ENCODE data around the gene CIRBP. TPM values are rescaled to one million over a fixed set of nuclear protein-coding genes. Genes with fewer than 3 reads are reported as not detected.

CIRBP gene
- total RNA-seq, 1 experiment from 2014 or later = 141 TPM

DNA sequence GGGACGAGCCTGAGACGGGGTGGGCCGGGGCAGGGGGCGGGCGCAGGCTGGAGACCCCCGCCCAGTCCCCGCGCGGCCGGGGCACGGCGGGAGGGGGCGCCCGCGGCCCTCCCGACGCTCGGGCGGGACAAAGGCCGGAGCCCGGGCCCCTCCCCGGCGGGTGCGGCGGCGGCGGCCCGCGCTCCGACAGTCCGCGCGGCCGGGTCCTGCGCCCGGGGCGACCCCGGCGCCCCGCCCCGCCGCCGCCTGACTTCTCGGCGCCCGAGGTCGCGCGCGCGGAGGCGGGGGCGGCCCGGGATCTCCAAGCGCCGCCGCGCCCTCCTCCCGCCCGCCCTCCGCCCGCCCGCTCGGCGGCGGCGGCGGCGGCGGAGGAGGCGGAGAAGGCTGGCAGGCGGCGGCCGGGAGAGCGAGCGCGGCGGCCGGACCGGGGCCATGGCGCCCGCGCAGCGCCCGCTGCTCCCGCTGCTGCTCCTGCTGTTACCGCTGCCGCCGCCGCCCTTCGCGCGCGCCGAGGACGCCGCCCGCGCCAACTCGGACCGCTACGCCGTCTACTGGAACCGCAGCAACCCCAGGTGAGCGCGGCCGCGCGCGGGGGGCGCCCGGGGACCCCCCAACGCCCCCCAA is 16.7 kb downstream of the CIRBP start, which contains the start of gene EFNA2:
EFNA2 (plus strand) TSS at position 137 of the 624 bp plus-strand sequence; CDS start at position 433, 296 bp downstream.
- H3K9ac ChIP-seq (ENCODE audit: low read length) = no peak within 1 kb of the TSS

DNA sequence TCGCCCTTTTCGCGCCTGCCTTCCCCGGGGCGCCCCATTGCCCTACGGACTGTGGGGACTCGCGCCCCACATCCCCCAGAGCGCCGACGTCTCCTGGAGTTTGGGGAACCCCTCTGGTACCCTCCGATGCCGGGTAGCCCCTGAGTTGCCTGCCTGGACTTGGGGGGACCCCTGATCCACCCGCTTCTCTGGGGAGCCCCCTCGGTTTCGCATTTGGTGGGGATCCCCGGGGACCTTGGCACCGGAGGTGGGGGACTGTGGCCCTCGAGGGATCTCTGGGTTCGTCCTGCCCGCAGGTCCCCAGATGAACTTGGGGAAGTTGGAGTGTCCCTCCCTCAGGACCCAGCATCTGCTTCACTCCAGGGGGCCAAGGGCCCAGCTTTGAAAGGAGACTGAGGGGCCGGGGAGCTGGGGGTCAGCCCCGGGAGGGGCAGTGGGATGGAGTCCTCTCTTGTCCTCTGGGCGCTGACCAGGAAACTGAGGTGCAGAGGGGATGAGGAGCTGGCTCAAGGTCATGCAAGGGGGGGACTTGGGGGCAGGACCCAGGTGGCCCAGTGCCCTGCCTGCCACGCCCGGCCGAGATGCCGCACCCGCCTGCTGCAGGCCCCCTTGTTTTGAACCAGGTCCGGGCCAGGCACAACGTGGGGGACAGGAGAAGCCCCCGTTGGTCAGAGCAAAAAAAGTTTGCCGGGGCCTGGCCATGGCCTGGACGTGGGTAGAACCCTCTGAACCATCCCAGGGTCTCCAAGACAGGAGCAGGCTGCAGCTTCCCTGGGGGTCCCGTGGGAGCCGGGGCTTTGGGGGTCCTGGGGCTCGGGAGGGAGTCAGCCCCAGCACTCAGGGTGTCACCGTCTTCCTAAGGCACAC is 17.6 kb downstream of the CIRBP start:
- Histone ChIP-seq H4K20me1 (ENCODE audit: insufficient read depth, low read depth, low read length) (peaks cover 15% of the 10 kb centered on the region), H3K9ac (ENCODE audit: low read length) (no peak overlapping the region), H3K27ac (ENCODE audit: low read length) (no peak overlapping the region), H3K4me3 (ENCODE audit: low read length) (no peak overlapping the region), H3K9me2 (replicated peaks; ENCODE audit: insufficient read depth, low read length) (no peaks in the 10 kb centered on the region), H3K79me2 (ENCODE audit: low read length) (no peaks in the 10 kb centered on the region), H3K4me2 (ENCODE audit: low read depth, low read length, poor library complexity, severe bottlenecking) (peak overlapping the region; percentile 13), H3K36me3 (ENCODE audit: insufficient read depth, low read length) (no peaks in the 10 kb centered on the region), H3K27me3 (ENCODE audit: low read length) (no peaks in the 10 kb centered on the region), H2AFZ (ENCODE audit: low read length) (no peak overlapping the region), H3K9me3 (ENCODE audit: low read length) (no peaks in the 10 kb centered on the region), H3K4me1 (ENCODE audit: low read length) (peaks cover 26% of the 10 kb centered on the region)
- no peak for DNase-seq

More for the DNA sequence above, 16.7 kb downstream of the CIRBP start, which contains the start of gene EFNA2:
- H2AFZ ChIP-seq (ENCODE audit: low read length) = no peak within 1 kb of the TSS
- peak within 1 kb of the TSS; percentile 13 for H3K4me2 ChIP-seq (ENCODE audit: low read depth, low read length, poor library complexity, severe bottlenecking)
- no peaks in the 10 kb centered on the region for H3K9me2 ChIP-seq (replicated peaks; ENCODE audit: insufficient read depth, low read length)
- no peak within 1 kb of the TSS for H3K4me3 ChIP-seq (ENCODE audit: low read length)
- no peak within 1 kb of the TSS for H3K27ac ChIP-seq (ENCODE audit: low read length)
- no peaks in the 10 kb centered on the region for H3K36me3 ChIP-seq (ENCODE audit: insufficient read depth, low read length)
- DNase-seq = no peak
- no peaks in the 10 kb centered on the region for H3K79me2 ChIP-seq (ENCODE audit: low read length)
- H3K27me3 ChIP-seq (ENCODE audit: low read length) = no peaks in the 10 kb centered on the region
- peaks cover 21% of the 10 kb centered on the region for H3K4me1 ChIP-seq (ENCODE audit: low read length)
- peaks cover 15% of the 10 kb centered on the region for H4K20me1 ChIP-seq (ENCODE audit: insufficient read depth, low read depth, low read length)
- no peaks in the 10 kb centered on the region for H3K9me3 ChIP-seq (ENCODE audit: low read length)

DNA sequence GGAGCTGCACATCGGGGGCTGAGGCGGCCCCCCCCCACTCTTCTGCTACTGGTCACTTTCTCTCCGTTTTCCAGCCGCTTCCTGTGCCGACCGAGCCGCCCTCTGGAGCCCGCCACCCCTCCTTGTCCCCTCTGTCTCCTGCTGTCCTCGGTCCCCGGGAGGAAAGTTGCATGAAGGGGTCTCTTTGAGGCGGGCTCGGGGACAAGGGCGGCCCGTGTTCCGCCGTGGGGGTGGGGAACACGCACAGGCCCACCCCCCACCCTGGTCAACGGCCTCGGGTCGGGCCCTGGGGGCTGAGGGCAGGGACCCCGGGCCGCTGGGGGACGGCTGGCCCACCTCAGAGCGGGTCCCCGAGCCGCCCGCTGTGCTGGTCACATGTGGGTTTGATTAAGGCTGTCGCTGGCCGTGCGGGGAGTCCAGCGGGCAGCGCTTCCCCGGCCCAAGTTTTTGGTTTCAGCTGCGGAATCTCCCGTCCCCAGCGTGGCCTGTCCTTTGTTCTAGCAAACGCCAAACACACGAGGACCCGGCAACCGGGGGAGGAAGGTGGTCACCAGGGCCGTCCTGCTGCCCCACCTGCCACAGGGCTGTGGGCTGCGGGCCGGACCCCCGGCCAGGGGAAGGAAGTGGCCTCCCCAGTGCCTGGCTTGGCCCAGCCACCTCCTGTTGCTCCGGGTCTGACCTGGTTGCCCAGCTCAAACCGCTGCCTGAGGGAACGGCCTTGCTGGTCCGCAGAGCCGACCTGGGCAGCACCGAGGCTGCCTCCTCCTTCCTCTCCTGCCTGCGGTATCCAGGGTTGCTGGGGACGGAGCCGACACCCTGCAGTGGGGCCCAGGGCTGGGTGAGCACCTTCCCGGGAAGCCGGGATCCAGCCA is 18.5 kb downstream of the CIRBP start:
- DNase-seq = no peak
- H2AFZ ChIP-seq (ENCODE audit: low read length) = no peak overlapping the region
- H3K27ac ChIP-seq (ENCODE audit: low read length) = no peak overlapping the region
- no peak overlapping the region for H3K4me3 ChIP-seq (ENCODE audit: low read length)
- H4K20me1 ChIP-seq (ENCODE audit: insufficient read depth, low read depth, low read length) = peaks cover 15% of the 10 kb centered on the region
- peaks cover 35% of the 10 kb centered on the region for H3K4me1 ChIP-seq (ENCODE audit: low read length)
- no peaks in the 10 kb centered on the region for H3K9me2 ChIP-seq (replicated peaks; ENCODE audit: insufficient read depth, low read length)
- no peaks in the 10 kb centered on the region for H3K9me3 ChIP-seq (ENCODE audit: low read length)
- no peak overlapping the region for H3K4me2 ChIP-seq (ENCODE audit: low read depth, low read length, poor library complexity, severe bottlenecking)
- no peaks in the 10 kb centered on the region for H3K79me2 ChIP-seq (ENCODE audit: low read length)
- no peaks in the 10 kb centered on the region for H3K36me3 ChIP-seq (ENCODE audit: insufficient read depth, low read length)
- H3K27me3 ChIP-seq (ENCODE audit: low read length) = no peaks in the 10 kb centered on the region
- no peak overlapping the region for H3K9ac ChIP-seq (ENCODE audit: low read length)

DNA sequence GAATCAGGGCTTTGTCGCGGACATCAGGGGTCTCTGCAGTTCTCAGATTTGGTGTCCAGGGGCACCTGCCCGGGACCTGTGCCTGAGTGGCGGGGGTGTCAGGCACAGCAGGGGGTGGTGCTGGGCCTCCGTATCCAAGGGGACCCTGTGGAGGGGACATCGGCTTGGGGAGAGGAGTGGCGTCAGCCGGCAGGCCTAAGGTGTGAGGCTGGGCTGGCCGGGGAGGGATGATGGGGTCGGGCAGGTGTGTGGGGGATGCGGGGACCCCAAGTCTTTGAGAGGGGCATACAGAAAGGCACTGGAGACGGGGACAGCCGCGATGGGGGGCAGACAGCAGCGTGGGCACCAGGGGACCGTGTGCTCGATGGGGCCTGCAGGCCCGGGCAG is 19.1 kb downstream of the CIRBP start:
- no peak overlapping the region for H3K27ac ChIP-seq (ENCODE audit: low read length)
- peaks cover 35% of the 10 kb centered on the region for H3K4me1 ChIP-seq (ENCODE audit: low read length)
- no peak overlapping the region for H3K4me3 ChIP-seq (ENCODE audit: low read length)
- no peaks in the 10 kb centered on the region for H3K79me2 ChIP-seq (ENCODE audit: low read length)
- DNase-seq = no peak
- H3K4me2 ChIP-seq (ENCODE audit: low read depth, low read length, poor library complexity, severe bottlenecking) = no peak overlapping the region
- H2AFZ ChIP-seq (ENCODE audit: low read length) = no peak overlapping the region
- H4K20me1 ChIP-seq (ENCODE audit: insufficient read depth, low read depth, low read length) = peaks cover 17% of the 10 kb centered on the region
- H3K9me3 ChIP-seq (ENCODE audit: low read length) = no peaks in the 10 kb centered on the region
- no peaks in the 10 kb centered on the region for H3K36me3 ChIP-seq (ENCODE audit: insufficient read depth, low read length)
- H3K9ac ChIP-seq (ENCODE audit: low read length) = no peak overlapping the region
- H3K27me3 ChIP-seq (ENCODE audit: low read length) = no peaks in the 10 kb centered on the region
- no peaks in the 10 kb centered on the region for H3K9me2 ChIP-seq (replicated peaks; ENCODE audit: insufficient read depth, low read length)

DNA sequence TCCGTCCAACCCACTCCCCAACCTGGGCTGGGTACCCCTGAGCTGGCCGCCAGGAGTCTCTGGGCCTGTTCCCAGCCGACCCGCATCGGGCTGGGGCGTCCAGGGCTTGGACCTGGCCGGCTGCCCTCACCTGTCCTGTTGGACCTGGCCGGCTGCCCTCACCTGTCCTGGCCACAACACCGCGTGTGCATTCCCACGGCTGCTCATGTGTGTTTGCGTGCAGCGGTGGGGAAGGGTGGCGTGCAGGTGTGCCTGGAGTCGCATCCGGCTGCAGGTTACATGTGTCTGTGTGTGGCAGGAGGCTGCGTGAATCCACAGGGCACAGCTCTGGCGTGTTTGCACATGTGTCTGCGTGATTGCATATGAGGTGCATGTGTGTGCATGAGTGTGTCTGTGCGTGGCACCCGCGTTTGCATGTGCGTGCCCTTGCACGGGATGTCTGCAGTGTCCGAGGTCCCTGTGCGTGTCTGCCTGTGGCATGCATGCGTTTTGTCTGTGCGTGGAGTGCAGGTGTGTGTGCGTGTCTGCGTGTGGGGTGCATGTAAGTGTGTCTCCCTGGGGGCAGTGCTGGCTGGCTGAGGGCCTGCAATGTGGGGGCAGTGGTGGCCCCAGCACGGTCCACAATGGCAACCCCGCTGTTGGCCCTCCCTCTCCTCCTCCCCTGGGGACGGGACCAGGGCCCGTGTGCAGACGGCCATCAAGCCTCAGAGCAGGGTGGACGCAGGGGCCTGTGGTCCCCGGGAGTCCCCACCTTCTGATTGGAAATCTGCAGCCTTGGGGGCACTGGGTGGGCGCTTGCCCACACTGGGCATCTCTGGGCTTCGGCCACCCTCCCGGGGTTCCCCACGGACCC is 19.9 kb downstream of the CIRBP start:
- no peak for DNase-seq
- H3K27ac ChIP-seq (ENCODE audit: low read length) = no peak overlapping the region
- H3K4me3 ChIP-seq (ENCODE audit: low read length) = no peak overlapping the region
- no peak overlapping the region for H2AFZ ChIP-seq (ENCODE audit: low read length)
- H4K20me1 ChIP-seq (ENCODE audit: insufficient read depth, low read depth, low read length) = peaks cover 11% of the 10 kb centered on the region
- no peak overlapping the region for H3K4me2 ChIP-seq (ENCODE audit: low read depth, low read length, poor library complexity, severe bottlenecking)
- H3K27me3 ChIP-seq (ENCODE audit: low read length) = no peaks in the 10 kb centered on the region
- no peaks in the 10 kb centered on the region for H3K79me2 ChIP-seq (ENCODE audit: low read length)
- no peak overlapping the region for H3K9ac ChIP-seq (ENCODE audit: low read length)
- peaks cover 28% of the 10 kb centered on the region for H3K4me1 ChIP-seq (ENCODE audit: low read length)
- no peaks in the 10 kb centered on the region for H3K9me2 ChIP-seq (replicated peaks; ENCODE audit: insufficient read depth, low read length)
- no peaks in the 10 kb centered on the region for H3K36me3 ChIP-seq (ENCODE audit: insufficient read depth, low read length)
- no peaks in the 10 kb centered on the region for H3K9me3 ChIP-seq (ENCODE audit: low read length)

DNA sequence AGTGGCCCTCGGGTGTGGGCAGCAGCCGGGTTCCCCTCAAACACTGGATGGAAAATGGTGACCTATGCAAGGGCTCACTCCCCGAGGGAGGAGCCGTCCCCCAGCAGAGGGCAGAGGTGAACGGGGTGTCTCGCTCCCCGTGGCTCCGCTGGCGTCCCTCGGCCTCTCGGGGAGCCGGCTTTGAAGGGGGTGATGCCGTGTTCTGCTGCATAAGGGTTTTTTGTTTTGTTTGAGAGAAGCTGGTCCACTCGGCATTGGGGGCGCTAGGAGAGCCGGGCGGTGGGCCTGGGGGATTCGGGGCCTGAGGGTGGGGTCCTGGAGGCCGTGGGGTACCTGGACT is 20.5 kb downstream of the CIRBP start:
- Histone ChIP-seq H2AFZ (ENCODE audit: low read length) (no peak overlapping the region), H3K36me3 (ENCODE audit: insufficient read depth, low read length) (no peaks in the 10 kb centered on the region), H4K20me1 (ENCODE audit: insufficient read depth, low read depth, low read length) (peaks cover 7% of the 10 kb centered on the region; the same call in 1 of the 2 replicates), H3K4me2 (ENCODE audit: low read depth, low read length, poor library complexity, severe bottlenecking) (no peak overlapping the region), H3K9me3 (ENCODE audit: low read length) (no peaks in the 10 kb centered on the region), H3K9me2 (replicated peaks; ENCODE audit: insufficient read depth, low read length) (no peaks in the 10 kb centered on the region), H3K9ac (ENCODE audit: low read length) (no peak overlapping the region), H3K4me1 (ENCODE audit: low read length) (peaks cover 28% of the 10 kb centered on the region), H3K79me2 (ENCODE audit: low read length) (no peaks in the 10 kb centered on the region), H3K27ac (ENCODE audit: low read length) (no peak overlapping the region), H3K27me3 (ENCODE audit: low read length) (no peaks in the 10 kb centered on the region), H3K4me3 (ENCODE audit: low read length) (no peak overlapping the region)
- DNase-seq = peak; percentile 79

DNA sequence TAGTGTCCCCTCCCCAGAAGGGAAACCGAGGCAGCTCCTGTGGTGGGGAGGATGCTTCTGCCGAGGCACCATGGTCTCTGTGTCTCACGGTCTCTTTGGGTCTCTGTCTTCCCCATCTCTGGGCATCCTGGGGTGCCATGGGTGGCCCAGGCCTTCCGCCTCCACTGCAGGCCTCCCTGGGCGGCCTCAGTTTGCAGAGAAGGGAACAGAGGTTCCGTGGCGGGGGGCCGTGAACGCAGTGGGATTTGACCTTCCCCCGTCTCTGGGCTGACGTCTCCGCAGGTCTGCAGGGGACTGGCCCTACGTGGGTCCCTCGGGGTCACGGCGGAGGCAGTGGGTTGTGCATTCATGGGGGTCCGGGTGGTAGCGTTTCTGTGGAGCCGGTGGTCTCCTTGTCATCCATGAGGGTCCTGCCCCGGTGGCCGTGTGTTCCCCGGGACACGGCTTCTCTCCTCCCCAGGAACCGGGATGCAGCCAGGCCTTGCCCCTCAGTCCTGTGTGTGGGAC is 21.1 kb downstream of the CIRBP start:
- Histone ChIP-seq H3K4me3 (ENCODE audit: low read length) (no peak overlapping the region), H3K9ac (ENCODE audit: low read length) (no peak overlapping the region), H3K9me3 (ENCODE audit: low read length) (no peaks in the 10 kb centered on the region), H2AFZ (ENCODE audit: low read length) (no peak overlapping the region), H3K27me3 (ENCODE audit: low read length) (no peaks in the 10 kb centered on the region), H3K27ac (ENCODE audit: low read length) (no peak overlapping the region), H3K79me2 (ENCODE audit: low read length) (no peaks in the 10 kb centered on the region), H3K9me2 (replicated peaks; ENCODE audit: insufficient read depth, low read length) (no peaks in the 10 kb centered on the region), H3K4me2 (ENCODE audit: low read depth, low read length, poor library complexity, severe bottlenecking) (no peak overlapping the region), H3K36me3 (ENCODE audit: insufficient read depth, low read length) (no peaks in the 10 kb centered on the region), H4K20me1 (ENCODE audit: insufficient read depth, low read depth, low read length) (peaks cover 8% of the 10 kb centered on the region; the same call in 1 of the 2 replicates), H3K4me1 (ENCODE audit: low read length) (peaks cover 28% of the 10 kb centered on the region)
- no peak for DNase-seq

Measured in Karpas-422 (cell line).